ENCODE results near the gene ALG6. TPM values are rescaled to one million over a fixed set of nuclear protein-coding genes. Genes with fewer than 3 reads are reported as not detected.
"Not testable (repeated sequence)": the region's sequence is repeated elsewhere in the genome, so short reads cannot be mapped to it uniquely, and the experiment has no call there.

The ALG6 gene
- total RNA-seq, 2 donors from 2014 or later = 15.0 to 18.9 TPM

GRCh38 chr1:63453232-63453631 lies 85.8 kb downstream of the ALG6 start:
- DNase-seq (no peak), ATAC-seq (no peak)
- Mint-ChIP-seq H3K4me3 (no peak overlapping the region), H3K4me1 (no peaks in the 10 kb centered on the region), H3K27me3 (no peaks in the 10 kb centered on the region), H3K36me3 (ENCODE audit: low read depth) (no peaks in the 10 kb centered on the region), H3K27ac (no peak overlapping the region)
- H3K9me3 ChIP-seq (ENCODE audit: control insufficient read depth, low read length, poor library complexity, severe bottlenecking) = no peaks in the 10 kb centered on the region

- no peaks in the 10 kb centered on the region for H3K36me3 Mint-ChIP-seq (ENCODE audit: low read depth)
- no peak overlapping the region for H3K27ac Mint-ChIP-seq
- ATAC-seq = no peak
These were observed 86.8 kb downstream of the ALG6 start for GRCh38 chr1:63454269-63454668.

GRCh38 chr1:63458750-63459149 lies 91.3 kb downstream of the ALG6 start:
- H3K36me3 Mint-ChIP-seq (ENCODE audit: low read depth) = no peaks in the 10 kb centered on the region
- no peaks in the 10 kb centered on the region for H3K27me3 Mint-ChIP-seq
- H3K9me3 ChIP-seq (ENCODE audit: control insufficient read depth, low read length, poor library complexity, severe bottlenecking) = no peaks in the 10 kb centered on the region
- H3K27ac Mint-ChIP-seq = no peak overlapping the region
- no peak for ATAC-seq
- no peak for DNase-seq
- no peaks in the 10 kb centered on the region for H3K4me1 Mint-ChIP-seq
- no peak overlapping the region for H3K4me3 Mint-ChIP-seq

More at GRCh38 chr1:63454269-63454668, 86.8 kb downstream of the ALG6 start:
- H3K4me1 Mint-ChIP-seq = no peaks in the 10 kb centered on the region
- H3K4me3 Mint-ChIP-seq = no peak overlapping the region
- H3K27me3 Mint-ChIP-seq = no peaks in the 10 kb centered on the region
- DNase-seq = no peak
- no peaks in the 10 kb centered on the region for H3K9me3 ChIP-seq (ENCODE audit: control insufficient read depth, low read length, poor library complexity, severe bottlenecking)

- Mint-ChIP-seq H3K36me3 (ENCODE audit: low read depth) (peaks cover 2% of the 10 kb centered on the region), H3K4me3 (no peak overlapping the region), H3K27me3 (no peaks in the 10 kb centered on the region), H3K4me1 (no peaks in the 10 kb centered on the region), H3K27ac (no peak overlapping the region)
- DNase-seq (no peak), ATAC-seq (no peak)
- H3K9me3 ChIP-seq (ENCODE audit: control insufficient read depth, low read length, poor library complexity, severe bottlenecking) = no peaks in the 10 kb centered on the region
These were observed 94.3 kb downstream of the ALG6 start for GRCh38 chr1:63461661-63462230.

GRCh38 chr1:63463248-63463647 lies 95.8 kb downstream of the ALG6 start:
- H3K4me3 Mint-ChIP-seq = no peak overlapping the region
- no peaks in the 10 kb centered on the region for H3K9me3 ChIP-seq (ENCODE audit: control insufficient read depth, low read length, poor library complexity, severe bottlenecking)
- ATAC-seq (no peak), DNase-seq (no peak)
- no peaks in the 10 kb centered on the region for H3K4me1 Mint-ChIP-seq
- no peaks in the 10 kb centered on the region for H3K27me3 Mint-ChIP-seq
- no peak overlapping the region for H3K27ac Mint-ChIP-seq
- H3K36me3 Mint-ChIP-seq (ENCODE audit: low read depth) = peaks cover 2% of the 10 kb centered on the region

- Mint-ChIP-seq H3K4me3 (no peak overlapping the region), H3K27me3 (no peaks in the 10 kb centered on the region), H3K36me3 (ENCODE audit: low read depth) (peaks cover 2% of the 10 kb centered on the region), H3K27ac (no peak overlapping the region), H3K4me1 (no peaks in the 10 kb centered on the region)
- ATAC-seq (no peak), DNase-seq (no peak)
- no peaks in the 10 kb centered on the region for H3K9me3 ChIP-seq (ENCODE audit: control insufficient read depth, low read length, poor library complexity, severe bottlenecking)
These were observed 98.8 kb downstream of the ALG6 start for GRCh38 chr1:63466181-63466580.

- DNase-seq (no peak), ATAC-seq (no peak)
- Mint-ChIP-seq H3K27ac (peak overlapping the region; percentile 29), H3K36me3 (ENCODE audit: low read depth) (peaks cover 2% of the 10 kb centered on the region), H3K27me3 (no peaks in the 10 kb centered on the region), H3K4me3 (no peak overlapping the region), H3K4me1 (no peaks in the 10 kb centered on the region)
- H3K9me3 ChIP-seq (ENCODE audit: control insufficient read depth, low read length, poor library complexity, severe bottlenecking) = no peaks in the 10 kb centered on the region
These were observed 99.3 kb downstream of the ALG6 start for GRCh38 chr1:63466759-63467158.

- H3K4me1 Mint-ChIP-seq; H3K4me3 Mint-ChIP-seq; H3K36me3 Mint-ChIP-seq (ENCODE audit: low read depth); H3K27ac Mint-ChIP-seq; DNase-seq; ATAC-seq; H3K9me3 ChIP-seq (ENCODE audit: control insufficient read depth, low read length, poor library complexity, severe bottlenecking); H3K27me3 Mint-ChIP-seq: not testable (repeated sequence)
These were observed 101.3 kb downstream of the ALG6 start for GRCh38 chr1:63468683-63469082.

GRCh38 chr1:63475761-63476160 lies 108.3 kb downstream of the ALG6 start:
- H3K9me3 ChIP-seq (ENCODE audit: control insufficient read depth, low read length, poor library complexity, severe bottlenecking) = no peaks in the 10 kb centered on the region
- Mint-ChIP-seq H3K27me3 (no peaks in the 10 kb centered on the region), H3K27ac (no peak overlapping the region), H3K36me3 (ENCODE audit: low read depth) (peaks cover 2% of the 10 kb centered on the region), H3K4me3 (no peak overlapping the region), H3K4me1 (peaks cover 2% of the 10 kb centered on the region)
- ATAC-seq = no peak
- DNase-seq = no peak

GRCh38 chr1:63480057-63480456 lies 112.6 kb downstream of the ALG6 start:
- no peaks in the 10 kb centered on the region for H3K9me3 ChIP-seq (ENCODE audit: control insufficient read depth, low read length, poor library complexity, severe bottlenecking)
- Mint-ChIP-seq H3K27ac (no peak overlapping the region), H3K4me3 (no peak overlapping the region), H3K27me3 (no peaks in the 10 kb centered on the region), H3K36me3 (ENCODE audit: low read depth) (peaks cover 4% of the 10 kb centered on the region), H3K4me1 (peaks cover 5% of the 10 kb centered on the region)
- DNase-seq (no peak), ATAC-seq (no peak)

GRCh38 chr1:63486629-63487028 lies 119.2 kb downstream of the ALG6 start:
- peaks cover 8% of the 10 kb centered on the region for H3K4me1 Mint-ChIP-seq
- H3K36me3 Mint-ChIP-seq (ENCODE audit: low read depth) = peaks cover 4% of the 10 kb centered on the region
- no peaks in the 10 kb centered on the region for H3K9me3 ChIP-seq (ENCODE audit: control insufficient read depth, low read length, poor library complexity, severe bottlenecking)
- H3K27ac Mint-ChIP-seq = no peak overlapping the region
- ATAC-seq (no peak), DNase-seq (no peak)
- H3K27me3 Mint-ChIP-seq = no peaks in the 10 kb centered on the region
- H3K4me3 Mint-ChIP-seq = no peak overlapping the region

GRCh38 chr1:63487336-63488065 lies 120.1 kb downstream of the ALG6 start:
- H3K4me1 Mint-ChIP-seq = peaks cover 8% of the 10 kb centered on the region
- H3K36me3 Mint-ChIP-seq (ENCODE audit: low read depth) = peaks cover 4% of the 10 kb centered on the region
- ATAC-seq (no peak), DNase-seq (no peak)
- H3K9me3 ChIP-seq (ENCODE audit: control insufficient read depth, low read length, poor library complexity, severe bottlenecking) = no peaks in the 10 kb centered on the region
- no peak overlapping the region for H3K27ac Mint-ChIP-seq
- no peaks in the 10 kb centered on the region for H3K27me3 Mint-ChIP-seq
- no peak overlapping the region for H3K4me3 Mint-ChIP-seq
